KMS-11 (cell line): Measurements from ENCODE around the gene ZNF83.
"Not testable (repeated sequence)": the region's sequence is repeated elsewhere in the genome, so short reads cannot be mapped to it uniquely, and the experiment has no call there.

Experiments
- H2AFZ ChIP-seq: fragments of 200-600 bp; sonication (generic); 2 replicates; pipeline ENCODE4 v1.6.1; 2016; ENCODE audit warnings: antibody characterized with exemption, mixed run types, low read depth
- H3K27ac ChIP-seq: fragments of 200-600 bp; sonication (generic); 2 replicates; pipeline ENCODE4 v1.6.1; 2016; ENCODE audit warnings: mild to moderate bottlenecking, mixed run types
- H3K27me3 ChIP-seq: fragments of 200-600 bp; sonication (generic); 2 replicates; pipeline ENCODE4 v1.6.1; 2017; ENCODE audit warnings: mild to moderate bottlenecking, low read depth, mixed run types, moderate library complexity; ENCODE audit not compliant: insufficient read depth
- H3K36me3 ChIP-seq: fragments of 200-600 bp; sonication (generic); 2 replicates; pipeline ENCODE4 v1.6.1; 2017; ENCODE audit warnings: mild to moderate bottlenecking, mixed run types; ENCODE audit not compliant: insufficient read depth
- H3K4me1 ChIP-seq: fragments of 200-600 bp; sonication (generic); 2 replicates; pipeline ENCODE4 v1.6.1; 2016; ENCODE audit warnings: mild to moderate bottlenecking, low read depth, mixed run types; ENCODE audit not compliant: poor library complexity, severe bottlenecking
- H3K4me2 ChIP-seq: fragments of 200-600 bp; sonication (generic); 2 replicates; pipeline ENCODE4 v1.7.0; 2016; ENCODE audit warnings: mild to moderate bottlenecking, mixed run types
- H3K4me3 ChIP-seq: fragments of 200-600 bp; sonication (generic); IDR thresholded peaks from 2 replicates; pipeline ENCODE4 v1.6.1; 2017; ENCODE audit warnings: low read depth, low read length, mixed read lengths; ENCODE audit not compliant: insufficient read depth
- H3K79me2 ChIP-seq: fragments of 200-600 bp; sonication (generic); 2 replicates; pipeline ENCODE4 v1.6.1; 2016; ENCODE audit warnings: low read depth, mixed run types; ENCODE audit not compliant: insufficient read depth
- H3K9ac ChIP-seq: fragments of 200-600 bp; sonication (generic); 2 replicates; pipeline ENCODE4 v1.6.1; 2016; ENCODE audit warnings: mild to moderate bottlenecking, mixed run types
- H4K20me1 ChIP-seq: fragments of 200-600 bp; sonication (generic); 2 replicates; pipeline ENCODE4 v1.6.1; 2016; ENCODE audit warnings: mild to moderate bottlenecking, mixed run types; ENCODE audit not compliant: insufficient read depth
- CTCF ChIP-seq: fragments of 200-600 bp; sonication (generic); conservative IDR thresholded peaks from 2 replicates; pipeline ENCODE4 v1.6.1; 2017; ENCODE audit warnings: low read depth, mild to moderate bottlenecking, antibody characterized with exemption, low read length, moderate library complexity, mixed read lengths

Gene ZNF83

GRCh38 chr19:52621376-52621775 is 16.8 kb downstream of the ZNF83 start:
- Histone ChIP-seq H4K20me1 (no peaks in the 10 kb centered on the region), H3K79me2 (no peaks in the 10 kb centered on the region), H3K27me3 (no peaks in the 10 kb centered on the region), H2AFZ (no peak overlapping the region), H3K4me3 (no peak overlapping the region), H3K36me3 (no peaks in the 10 kb centered on the region), H3K4me1 (no peaks in the 10 kb centered on the region), H3K4me2 (no peak overlapping the region), H3K9ac (no peak overlapping the region), H3K27ac (no peak overlapping the region)
- no peak for TF ChIP-seq CTCF

GRCh38 chr19:52613299-52613906 is 24.8 kb downstream of the ZNF83 start:
- Histone ChIP-seq H4K20me1 (no peaks in the 10 kb centered on the region), H3K4me1 (no peaks in the 10 kb centered on the region), H2AFZ (no peak overlapping the region), H3K36me3 (0 out of 2 replicates have a peak, but pooled peaks cover 4% of the 10 kb centered on the region), H3K79me2 (no peaks in the 10 kb centered on the region), H3K9ac (no peak overlapping the region), H3K4me3 (no peak overlapping the region), H3K27me3 (no peaks in the 10 kb centered on the region), H3K4me2 (no peak overlapping the region), H3K27ac (no peak overlapping the region)
- no peak for TF ChIP-seq CTCF

GRCh38 chr19:52603558-52604207 is 34.5 kb downstream of the ZNF83 start:
- Histone ChIP-seq H3K27ac (no peak overlapping the region), H3K4me3 (no peak overlapping the region), H4K20me1 (no peaks in the 10 kb centered on the region), H3K9ac (no peak overlapping the region), H3K27me3 (no peaks in the 10 kb centered on the region), H3K79me2 (no peaks in the 10 kb centered on the region), H3K4me1 (no peaks in the 10 kb centered on the region), H3K36me3 (no peaks in the 10 kb centered on the region), H2AFZ (no peak overlapping the region), H3K4me2 (no peak overlapping the region)
- TF ChIP-seq CTCF = no peak

- Histone ChIP-seq H3K9ac (no peak overlapping the region), H3K4me3 (no peak overlapping the region), H3K4me1 (no peaks in the 10 kb centered on the region), H3K27me3 (no peaks in the 10 kb centered on the region), H3K36me3 (no peaks in the 10 kb centered on the region), H3K27ac (no peak overlapping the region), H4K20me1 (no peaks in the 10 kb centered on the region), H2AFZ (no peak overlapping the region), H3K4me2 (no peak overlapping the region), H3K79me2 (no peaks in the 10 kb centered on the region)
- no peak for TF ChIP-seq CTCF
These were observed 35.2 kb downstream of the ZNF83 start for GRCh38 chr19:52602941-52603340.

- H3K4me3 ChIP-seq, H3K27me3 ChIP-seq, H3K79me2 ChIP-seq, H4K20me1 ChIP-seq, H3K9ac ChIP-seq, H3K27ac ChIP-seq, H3K36me3 ChIP-seq, H3K4me1 ChIP-seq: not testable (repeated sequence)
- Histone ChIP-seq H3K4me2 (peak overlapping the region; percentile 63; the same call in 1 of the 2 replicates), H2AFZ (peak overlapping the region; percentile 61; the same call in 1 of the 2 replicates)
These were observed 36.2 kb downstream of the ZNF83 start for GRCh38 chr19:52601974-52602366.
